ENCODE measurements around the gene ICA1. TPM values are rescaled to one million over a fixed set of nuclear protein-coding genes. Genes with fewer than 3 reads are reported as not detected.
A peak's percentile ranks its signal among the peaks of the same experiment; 100 is the strongest.

The ICA1 gene
- total and polyA plus RNA-seq, 2 of the 4 experiments (the other 2 are of a cell fraction): not detected

DNA sequence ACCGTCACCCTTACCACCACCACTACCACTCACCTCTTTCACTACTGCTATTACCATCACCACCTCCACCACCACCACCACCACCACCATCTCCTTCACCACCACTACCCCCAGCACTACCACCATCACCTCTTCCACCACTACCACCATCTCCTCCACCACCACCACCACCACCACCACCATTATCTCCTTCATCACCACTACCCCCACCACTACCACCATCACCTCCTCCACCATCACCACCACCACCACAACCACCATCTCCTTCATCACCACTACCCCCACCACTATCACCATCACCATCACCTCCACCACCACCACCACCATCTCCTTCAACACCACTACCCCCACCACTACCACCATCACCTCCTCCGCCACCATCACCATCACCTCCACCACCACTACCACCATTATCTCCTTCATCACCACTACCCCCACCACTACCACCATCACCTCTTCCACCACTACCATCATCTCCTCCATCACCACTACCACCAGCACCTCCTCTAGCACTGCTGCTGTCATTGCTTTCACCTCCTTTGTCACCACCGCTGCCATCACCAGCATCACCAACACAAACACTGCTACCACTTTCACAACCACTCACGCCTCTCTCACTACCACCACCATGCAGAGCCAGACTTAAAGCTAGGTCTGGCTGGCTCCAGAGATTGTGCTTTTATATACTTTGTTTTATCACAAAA, 109.3 kb downstream of the ICA1 start:
- Histone ChIP-seq H2AFZ (replicated peaks; ENCODE audit: low read length, poor library complexity) (no peak overlapping the region), H3K4ac (ENCODE audit: low read depth, low read length) (no peak overlapping the region), H2AK9ac (replicated peaks; ENCODE audit: low read depth, low read length, poor library complexity) (no peak overlapping the region), H2BK120ac (ENCODE audit: low read depth, low read length) (no peak overlapping the region), H4K91ac (ENCODE audit: insufficient read depth, low read depth, low read length) (no peak overlapping the region), H3K27me3 (ENCODE audit: control insufficient read depth, insufficient read depth, low read length) (no peaks in the 10 kb centered on the region), H3K4me1 (ENCODE audit: control insufficient read depth, insufficient read depth, low read length) (no peaks in the 10 kb centered on the region), H3K27ac (ENCODE audit: insufficient read depth, low read length) (no peak overlapping the region), H2BK20ac (ENCODE audit: low read depth, low read length) (no peak overlapping the region), H3K9me3 (ENCODE audit: control insufficient read depth, insufficient read depth, low read length) (no peaks in the 10 kb centered on the region), H3K9me1 (ENCODE audit: insufficient read depth, low read length) (no peaks in the 10 kb centered on the region), H3K56ac (ENCODE audit: extremely low read depth, insufficient read depth, low read length) (no peak overlapping the region), H3K18ac (ENCODE audit: low read depth, low read length) (no peak overlapping the region), H3K9ac (ENCODE audit: low read depth, low read length) (no peak overlapping the region), H2BK15ac (ENCODE audit: low read depth, low read length) (no peak overlapping the region), H3K36me3 (ENCODE audit: control insufficient read depth, insufficient read depth, low read length) (no peaks in the 10 kb centered on the region), H3K4me2 (ENCODE audit: low read depth, low read length) (no peak overlapping the region), H2BK5ac (ENCODE audit: low read depth, low read length, poor library complexity, severe bottlenecking) (peak overlapping the region; percentile 71), H4K20me1 (ENCODE audit: insufficient read depth, low read length) (no peaks in the 10 kb centered on the region), H3K14ac (replicated peaks; ENCODE audit: low read depth, low read length) (no peak overlapping the region), H4K8ac (ENCODE audit: low read depth in 2 of 2, low read length in 2 of 2) (no peak overlapping the region), H3K4me3 (ENCODE audit: insufficient read depth, low read depth, low read length) (no peak overlapping the region), H3K23ac (ENCODE audit: low read depth, low read length) (no peak overlapping the region), H2AK5ac (ENCODE audit: low read depth, low read length) (no peak overlapping the region), H3K79me1 (ENCODE audit: low read depth in 1 of 2, low read length in 2 of 2) (no peaks in the 10 kb centered on the region), H4K5ac (ENCODE audit: low read depth, low read length) (no peak overlapping the region)
- in situ Hi-C loops (cut with MboI; ENCODE audit: low sequenced_read_pairs): no loop called here
- DNase-seq: no peak
- no TSS peak for BruUV-seq (replicated peaks)
- no peak for TF ChIP-seq BHLHE40 (IDR thresholded peaks at IDR 0.05; ENCODE audit: low read depth, low read length)
- TF ChIP-seq POLR2A (IDR thresholded peaks at IDR 0.05; ENCODE audit: low read depth, low read length): no peak
- TF ChIP-seq MAFK (IDR thresholded peaks at IDR 0.05; ENCODE audit: low read depth, low read length): no peak
- TF ChIP-seq MXI1 (IDR thresholded peaks at IDR 0.05; ENCODE audit: borderline replicate concordance, low read depth, low read length): no peak
- CTCF ChIA-PET: no interaction called here
- dilution Hi-C loops (cut with HindIII; ENCODE audit: low sequenced_read_pairs, unreplicated experiment): no loop called here
- POLR2A ChIA-PET (ENCODE audit: unreplicated experiment): no interaction called here
- intact Hi-C loops (cut with micrococcal nuclease): no loop called here
- WGBS, 2 experiments (ENCODE audit: extremely low coverage in 2 of 2, insufficient read length in 1 of 2): 100% methylated on average over 2 of the region's 4 CpGs; no CpG with 5 or more reads in 1 of the 2 experiments
- no peak for ATAC-seq (ENCODE audit: low read depth)

Measured in IMR-90 (cell line).